Transverse colon (tissue), 4 donors: Measurements from ENCODE around the gene NOL9.

ENCODE experiments used
- POLR2A ChIP-seq: fragments of 450-650 bp; IDR thresholded peaks from one replicate; pipeline ENCODE4 v1.6.1; 2016; ENCODE audit warnings: antibody characterized with exemption, mild to moderate bottlenecking, moderate library complexity
- POLR2AphosphoS5 ChIP-seq, 3 donors: sonication (generic); formaldehyde crosslinking; IDR thresholded peaks; one replicate each; pipeline ENCODE4 v1.6.1; 2016; ENCODE audit warnings: antibody characterized with exemption in 3 of 3
- TF ChIP-seq, protein P1 (sequence below), 5 experiments: fragments of 200-600 bp in 3 of 5; fragments of 450-650 bp in 2 of 5; sonication (generic) in 3 of 5; IDR thresholded peaks; 1 replicate in 2 of 5; 2 replicates in 3 of 5; pipeline ENCODE4 v1.5.1; 2016 to 2017; ENCODE audit warnings: antibody characterized with exemption in 5 of 5, inconsistent platforms in 3 of 5, mild to moderate bottlenecking in 2 of 5, moderate library complexity in 1 of 5

DNA sequence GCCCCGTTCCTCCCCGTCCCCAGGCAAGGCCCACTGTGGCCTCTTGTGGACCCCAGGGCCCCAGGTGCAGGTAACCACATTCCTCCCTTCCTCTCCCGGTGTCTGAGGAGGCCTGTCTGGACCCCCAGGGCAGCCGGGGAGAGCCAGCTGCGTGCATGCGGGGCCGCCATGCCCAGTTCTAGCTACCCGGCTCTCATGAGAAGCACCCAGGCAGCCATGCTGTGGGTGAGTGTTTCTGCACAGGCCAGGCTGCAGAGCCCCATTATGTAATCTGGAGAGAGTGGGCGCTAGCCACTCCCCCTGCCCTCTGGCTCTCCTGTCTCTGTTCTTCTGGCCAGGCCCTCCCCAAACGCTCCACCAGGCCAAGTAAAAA, 44.4 kb downstream of the NOL9 start:
- TF ChIP-seq, protein P1, sequence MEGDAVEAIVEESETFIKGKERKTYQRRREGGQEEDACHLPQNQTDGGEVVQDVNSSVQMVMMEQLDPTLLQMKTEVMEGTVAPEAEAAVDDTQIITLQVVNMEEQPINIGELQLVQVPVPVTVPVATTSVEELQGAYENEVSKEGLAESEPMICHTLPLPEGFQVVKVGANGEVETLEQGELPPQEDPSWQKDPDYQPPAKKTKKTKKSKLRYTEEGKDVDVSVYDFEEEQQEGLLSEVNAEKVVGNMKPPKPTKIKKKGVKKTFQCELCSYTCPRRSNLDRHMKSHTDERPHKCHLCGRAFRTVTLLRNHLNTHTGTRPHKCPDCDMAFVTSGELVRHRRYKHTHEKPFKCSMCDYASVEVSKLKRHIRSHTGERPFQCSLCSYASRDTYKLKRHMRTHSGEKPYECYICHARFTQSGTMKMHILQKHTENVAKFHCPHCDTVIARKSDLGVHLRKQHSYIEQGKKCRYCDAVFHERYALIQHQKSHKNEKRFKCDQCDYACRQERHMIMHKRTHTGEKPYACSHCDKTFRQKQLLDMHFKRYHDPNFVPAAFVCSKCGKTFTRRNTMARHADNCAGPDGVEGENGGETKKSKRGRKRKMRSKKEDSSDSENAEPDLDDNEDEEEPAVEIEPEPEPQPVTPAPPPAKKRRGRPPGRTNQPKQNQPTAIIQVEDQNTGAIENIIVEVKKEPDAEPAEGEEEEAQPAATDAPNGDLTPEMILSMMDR (IDR thresholded peaks at IDR 0.05), result no peak
- TF ChIP-seq POLR2AphosphoS5 (IDR thresholded peaks at IDR 0.05) (no peak), POLR2A (no peak)
